ENCODE measurements around the gene HCST.

HCST gene

DNA sequence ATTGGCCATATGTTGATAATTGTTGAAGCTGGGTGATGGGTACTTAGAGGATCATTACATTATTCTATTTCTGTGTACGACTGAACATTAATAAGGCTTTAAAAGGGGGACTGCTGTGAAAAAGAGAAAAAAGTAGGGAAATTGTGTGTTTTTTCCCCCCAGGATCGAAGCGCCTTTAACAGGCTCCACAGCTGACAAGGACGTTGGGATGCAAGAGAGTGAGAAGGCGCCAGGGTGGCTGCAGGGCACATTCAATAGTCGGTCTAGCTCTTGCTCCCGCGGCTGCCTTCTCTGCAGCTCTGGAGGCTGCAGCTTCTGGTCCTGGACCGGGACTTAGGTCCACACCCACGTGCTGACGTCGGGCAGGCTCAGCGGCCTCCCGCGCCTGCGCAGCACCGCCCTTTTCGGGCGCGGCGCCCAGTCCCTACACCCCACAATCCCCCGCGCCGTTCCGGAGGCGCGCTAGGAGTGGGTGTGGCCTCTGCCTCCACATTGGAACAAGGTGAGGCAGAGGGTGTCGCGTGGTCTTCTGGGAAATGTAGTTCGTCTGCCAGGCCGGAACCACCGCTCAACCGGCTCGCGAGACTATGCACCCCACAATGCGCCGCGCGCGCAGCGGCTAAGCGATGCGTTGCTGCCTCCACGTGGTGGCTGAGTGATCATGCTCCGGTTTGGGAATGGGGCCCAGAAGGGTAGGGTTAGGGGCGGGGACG, 29.0 kb downstream of the HCST start:
- H3K4me1 ChIP-seq (ENCODE audit: control insufficient read depth, insufficient read depth, low read length), result peaks cover 13% of the 10 kb centered on the region
- H3K27me3 ChIP-seq (ENCODE audit: control insufficient read depth, insufficient read depth, low read length), result no peaks in the 10 kb centered on the region
- H3K36me3 ChIP-seq (ENCODE audit: control insufficient read depth, insufficient read depth, low read length), result no peaks in the 10 kb centered on the region
- H3K4me3 ChIP-seq (ENCODE audit: low read depth, low read length), result peak overlapping the region; percentile 52
- H3K9me3 ChIP-seq (ENCODE audit: control insufficient read depth, insufficient read depth, low read length), result no peaks in the 10 kb centered on the region
- H3K9ac ChIP-seq (ENCODE audit: low read depth, low read length), result no peak overlapping the region

DNA sequence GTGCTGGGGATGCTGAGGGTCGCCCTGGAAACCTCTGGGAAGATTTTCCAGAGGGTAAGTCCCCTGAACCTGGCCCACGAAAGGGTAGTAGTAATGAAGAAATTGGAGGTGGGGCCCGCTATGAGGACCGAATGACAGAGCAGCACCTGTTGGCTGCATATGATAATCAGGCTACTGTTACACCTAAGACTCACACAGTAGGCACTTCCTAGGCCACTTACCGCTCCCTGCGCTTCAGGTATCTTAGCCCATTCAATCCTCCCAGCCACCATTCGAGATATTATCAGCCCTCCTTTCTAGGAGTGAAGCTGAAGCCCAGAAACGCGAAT, 29.5 kb downstream of the HCST start:
- H3K4me3 ChIP-seq (ENCODE audit: low read depth, low read length), result peak overlapping the region; percentile 48

DNA sequence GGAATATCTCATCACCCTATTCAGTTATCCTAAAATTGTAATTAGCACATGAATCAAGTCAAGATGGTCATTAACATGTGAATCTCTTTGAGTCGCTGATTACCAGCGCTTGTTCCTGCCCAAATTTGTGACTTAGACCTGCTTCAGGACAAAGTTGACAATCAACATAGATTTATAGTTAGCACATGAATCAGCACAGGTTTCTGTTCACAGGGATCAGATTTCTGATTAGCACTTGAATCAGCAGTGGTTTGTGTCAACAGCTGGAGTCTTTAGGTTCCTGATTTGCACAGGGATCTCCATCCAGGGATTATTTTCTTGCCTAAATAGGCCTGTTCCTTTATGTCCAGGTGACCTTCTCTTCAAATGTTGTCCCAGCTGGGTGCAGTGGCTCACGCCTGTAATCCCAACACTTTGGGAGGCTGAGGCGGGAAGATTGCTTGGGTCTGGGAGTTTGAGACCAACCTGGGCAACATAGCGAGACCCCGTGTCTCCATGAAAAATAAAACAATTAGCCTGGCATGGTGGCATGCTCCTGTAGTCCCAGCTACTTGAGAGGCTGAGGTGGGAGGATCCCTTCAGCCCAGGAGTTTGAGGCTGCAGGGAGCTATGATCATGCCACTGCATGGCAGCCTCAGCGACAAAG, 30.1 kb downstream of the HCST start:
- no peaks in the 10 kb centered on the region for H3K27me3 ChIP-seq (ENCODE audit: control insufficient read depth, insufficient read depth, low read length)
- H3K9ac ChIP-seq (ENCODE audit: low read depth, low read length), result no peak overlapping the region
- peak overlapping the region; percentile 48 for H3K4me3 ChIP-seq (ENCODE audit: low read depth, low read length)
- no peaks in the 10 kb centered on the region for H3K9me3 ChIP-seq (ENCODE audit: control insufficient read depth, insufficient read depth, low read length)
- H3K4me1 ChIP-seq (ENCODE audit: control insufficient read depth, insufficient read depth, low read length), result peaks cover 18% of the 10 kb centered on the region
- H3K36me3 ChIP-seq (ENCODE audit: control insufficient read depth, insufficient read depth, low read length), result no peaks in the 10 kb centered on the region

More for the DNA sequence above, 29.5 kb downstream of the HCST start:
- Histone ChIP-seq H3K36me3 (ENCODE audit: control insufficient read depth, insufficient read depth, low read length) (no peaks in the 10 kb centered on the region), H3K9me3 (ENCODE audit: control insufficient read depth, insufficient read depth, low read length) (no peaks in the 10 kb centered on the region), H3K9ac (ENCODE audit: low read depth, low read length) (no peak overlapping the region), H3K4me1 (ENCODE audit: control insufficient read depth, insufficient read depth, low read length) (peaks cover 14% of the 10 kb centered on the region), H3K27me3 (ENCODE audit: control insufficient read depth, insufficient read depth, low read length) (no peaks in the 10 kb centered on the region)

DNA sequence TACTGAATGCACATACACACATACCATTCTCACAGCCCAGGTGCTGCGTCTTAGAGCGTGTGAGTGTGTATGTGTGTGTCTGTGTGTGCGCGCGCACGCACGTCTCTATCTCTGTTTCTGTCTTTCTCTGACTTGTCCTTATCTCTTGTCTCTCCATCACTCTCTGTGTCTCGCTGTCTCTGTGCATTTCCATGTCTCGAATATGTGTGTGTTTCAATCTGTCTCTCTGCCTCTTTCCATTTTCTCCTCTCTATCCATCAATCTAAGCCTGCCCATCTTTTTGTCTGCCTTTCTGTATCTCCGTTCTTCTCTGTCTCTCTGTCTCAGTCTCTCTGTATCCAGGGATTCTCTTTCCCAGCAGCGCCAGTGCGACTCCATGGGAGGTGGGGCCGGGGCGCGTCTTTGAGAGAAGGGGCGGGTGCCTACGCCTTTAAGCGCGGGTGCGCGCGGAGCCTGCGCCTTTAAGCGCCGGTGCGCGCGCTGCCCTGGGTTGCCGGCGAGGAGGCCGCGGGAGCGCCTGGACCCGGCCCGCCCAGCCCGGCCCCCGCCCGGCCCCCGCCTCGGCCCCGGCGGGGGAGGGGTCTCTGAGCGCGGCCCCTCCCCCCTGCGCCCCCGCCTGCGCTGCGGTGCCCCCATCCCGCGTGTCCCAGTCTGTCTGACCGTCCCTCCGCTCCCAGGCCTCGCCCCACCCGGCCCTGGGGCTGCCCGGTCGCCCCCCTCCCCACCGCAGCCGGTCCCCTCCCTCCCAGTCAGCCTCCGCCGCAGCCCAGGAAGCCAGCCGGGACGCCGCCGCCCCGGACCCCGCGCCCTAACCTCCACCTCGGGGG, 33.8 kb downstream of the HCST start, which contains the start of gene LRFN3:
LRFN3 (plus strand) TSS at position 464 of the 827 bp plus-strand sequence. CDS start 3,052 bp downstream, outside the sequence.
- no peaks in the 10 kb centered on the region for H3K27me3 ChIP-seq (ENCODE audit: control insufficient read depth, insufficient read depth, low read length)
- H3K4me3 ChIP-seq (ENCODE audit: low read depth, low read length), result peak within 1 kb of the TSS; percentile 78
- peaks cover 18% of the 10 kb centered on the region for H3K4me1 ChIP-seq (ENCODE audit: control insufficient read depth, insufficient read depth, low read length)
- peaks cover 12% of the 10 kb centered on the region for H3K36me3 ChIP-seq (ENCODE audit: control insufficient read depth, insufficient read depth, low read length)
- peak within 1 kb of the TSS; percentile 65 for H3K9ac ChIP-seq (ENCODE audit: low read depth, low read length)
- no peaks in the 10 kb centered on the region for H3K9me3 ChIP-seq (ENCODE audit: control insufficient read depth, insufficient read depth, low read length)

DNA sequence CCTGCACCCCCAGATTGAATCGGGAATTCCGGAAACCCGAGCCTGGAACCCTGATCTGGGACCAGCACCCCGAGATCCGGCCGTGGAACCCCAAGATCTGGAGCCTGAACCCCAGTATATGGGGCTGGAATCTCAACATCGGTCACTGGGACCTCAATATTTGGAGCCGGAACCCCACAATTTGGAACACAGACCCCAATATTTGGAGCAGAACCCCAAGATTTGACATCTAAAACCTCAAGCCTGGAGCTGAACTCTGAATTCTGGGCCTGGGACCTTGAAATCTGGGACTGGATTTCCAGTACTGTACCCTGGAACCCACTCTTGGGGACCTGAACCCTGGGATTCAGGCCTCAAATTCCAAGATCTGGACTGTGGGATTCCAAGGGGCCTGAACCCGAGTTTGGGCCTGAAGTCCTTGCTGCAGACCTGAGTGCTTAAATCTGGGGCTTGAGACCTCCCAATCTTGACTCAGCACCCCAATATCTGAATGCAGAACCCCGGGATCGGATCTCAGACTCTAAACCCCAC, 34.5 kb downstream of the HCST start:
- H3K9me3 ChIP-seq (ENCODE audit: control insufficient read depth, insufficient read depth, low read length), result no peaks in the 10 kb centered on the region
- H3K27me3 ChIP-seq (ENCODE audit: control insufficient read depth, insufficient read depth, low read length), result no peaks in the 10 kb centered on the region
- peak overlapping the region; percentile 65 for H3K9ac ChIP-seq (ENCODE audit: low read depth, low read length)
- H3K4me1 ChIP-seq (ENCODE audit: control insufficient read depth, insufficient read depth, low read length), result peaks cover 18% of the 10 kb centered on the region
- peak overlapping the region; percentile 78 for H3K4me3 ChIP-seq (ENCODE audit: low read depth, low read length)
- peaks cover 12% of the 10 kb centered on the region for H3K36me3 ChIP-seq (ENCODE audit: control insufficient read depth, insufficient read depth, low read length)

DNA sequence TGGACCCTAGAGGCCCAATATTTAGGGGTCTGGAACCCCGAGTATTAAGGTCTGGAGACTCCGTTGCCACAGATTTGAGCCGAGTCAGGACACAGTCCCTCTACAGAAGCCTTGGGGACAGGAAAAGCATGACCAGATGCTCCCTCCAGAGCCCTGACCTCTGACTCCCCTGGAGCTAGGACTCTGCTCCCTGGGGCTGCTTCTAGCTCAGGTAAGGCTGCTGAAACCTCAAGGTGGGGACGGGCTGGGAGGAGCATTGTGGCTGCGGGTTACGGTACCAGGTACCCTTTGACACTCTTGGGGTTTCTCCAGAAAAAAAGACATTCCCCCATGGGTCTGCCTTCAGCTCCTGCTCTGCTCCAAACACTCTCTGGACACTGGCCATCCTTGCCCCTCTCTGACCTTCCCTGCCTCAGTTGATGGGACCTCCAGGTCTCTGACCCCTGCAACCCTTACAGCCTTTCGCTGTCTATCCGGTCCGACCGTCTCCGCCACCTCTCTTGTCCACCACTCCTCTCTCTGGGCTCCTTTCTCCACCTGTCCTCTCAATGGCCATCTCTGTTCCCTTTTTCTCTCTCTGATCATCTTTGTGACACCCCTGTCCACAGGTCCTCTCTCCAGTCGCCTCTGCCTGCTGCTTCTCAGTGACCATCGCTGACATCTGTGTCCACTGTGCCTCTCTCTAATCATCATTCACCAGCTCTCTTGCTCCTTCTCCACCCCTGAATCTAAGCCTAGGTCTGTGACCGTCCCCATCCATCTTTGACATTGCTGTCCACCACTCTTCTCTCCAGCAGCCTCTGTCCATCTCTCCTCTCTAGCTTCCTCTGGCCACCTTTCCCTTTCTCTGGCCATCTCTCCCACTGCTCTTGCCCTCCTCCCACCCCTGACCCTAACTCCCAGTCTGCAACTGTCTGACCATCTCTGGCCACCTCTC, 35.3 kb downstream of the HCST start:
- H3K4me3 ChIP-seq (ENCODE audit: low read depth, low read length), result peak overlapping the region; percentile 78
- H3K27me3 ChIP-seq (ENCODE audit: control insufficient read depth, insufficient read depth, low read length), result no peaks in the 10 kb centered on the region
- peak overlapping the region; percentile 65 for H3K9ac ChIP-seq (ENCODE audit: low read depth, low read length)

DNA sequence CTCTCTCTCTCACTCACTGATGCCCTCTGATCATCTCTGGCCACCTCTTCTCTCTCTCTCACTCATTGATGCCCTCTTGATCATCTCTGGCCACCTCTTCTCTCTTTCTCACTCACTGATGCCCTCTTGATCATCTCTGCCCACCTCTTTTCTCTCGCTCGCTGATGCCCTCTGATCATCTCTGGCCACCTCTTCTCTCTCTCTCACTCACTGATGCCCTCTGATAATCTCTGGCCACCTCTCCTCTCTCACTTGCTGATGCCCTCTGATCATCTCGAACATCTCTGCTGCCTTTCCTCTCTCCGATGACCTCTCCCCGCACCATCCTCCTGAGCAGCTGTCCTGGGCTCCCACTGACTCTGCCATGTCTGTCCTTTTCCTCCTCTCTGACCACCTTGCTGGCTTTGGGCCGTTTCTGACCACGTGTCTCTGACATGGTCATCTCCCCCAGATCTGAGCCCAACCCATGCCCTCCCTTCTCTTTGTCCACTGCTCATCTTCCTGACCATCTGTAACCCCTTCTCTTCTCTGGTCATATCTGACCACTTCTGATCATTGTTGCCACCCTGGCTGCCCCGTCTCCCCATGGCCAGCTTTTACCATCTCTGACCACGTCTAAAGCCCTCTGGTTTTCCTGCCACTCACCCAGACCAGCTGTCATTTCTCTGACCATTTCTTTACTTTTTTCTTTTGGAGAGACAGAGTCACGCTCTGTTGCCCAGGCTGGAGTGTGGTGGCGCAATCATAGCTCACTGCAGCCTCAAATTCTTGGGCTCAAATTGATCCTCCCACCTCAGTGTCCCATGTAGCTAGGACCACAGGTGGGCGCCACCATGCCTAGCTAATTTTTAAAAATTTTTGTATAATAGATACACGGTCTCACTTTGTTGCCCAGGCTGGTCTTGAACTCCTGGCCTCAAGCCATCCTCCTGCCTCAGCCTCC, 36.2 kb downstream of the HCST start:
- H3K4me3 ChIP-seq (ENCODE audit: low read depth, low read length), result peak overlapping the region; percentile 78
- no peaks in the 10 kb centered on the region for H3K27me3 ChIP-seq (ENCODE audit: control insufficient read depth, insufficient read depth, low read length)
- no peaks in the 10 kb centered on the region for H3K9me3 ChIP-seq (ENCODE audit: control insufficient read depth, insufficient read depth, low read length)
- H3K4me1 ChIP-seq (ENCODE audit: control insufficient read depth, insufficient read depth, low read length), result peaks cover 10% of the 10 kb centered on the region
- H3K36me3 ChIP-seq (ENCODE audit: control insufficient read depth, insufficient read depth, low read length), result peaks cover 12% of the 10 kb centered on the region
- H3K9ac ChIP-seq (ENCODE audit: low read depth, low read length), result no peak overlapping the region

More for the DNA sequence above, 35.3 kb downstream of the HCST start:
- no peaks in the 10 kb centered on the region for H3K9me3 ChIP-seq (ENCODE audit: control insufficient read depth, insufficient read depth, low read length)
- peaks cover 10% of the 10 kb centered on the region for H3K4me1 ChIP-seq (ENCODE audit: control insufficient read depth, insufficient read depth, low read length)
- H3K36me3 ChIP-seq (ENCODE audit: control insufficient read depth, insufficient read depth, low read length), result peaks cover 12% of the 10 kb centered on the region

DNA sequence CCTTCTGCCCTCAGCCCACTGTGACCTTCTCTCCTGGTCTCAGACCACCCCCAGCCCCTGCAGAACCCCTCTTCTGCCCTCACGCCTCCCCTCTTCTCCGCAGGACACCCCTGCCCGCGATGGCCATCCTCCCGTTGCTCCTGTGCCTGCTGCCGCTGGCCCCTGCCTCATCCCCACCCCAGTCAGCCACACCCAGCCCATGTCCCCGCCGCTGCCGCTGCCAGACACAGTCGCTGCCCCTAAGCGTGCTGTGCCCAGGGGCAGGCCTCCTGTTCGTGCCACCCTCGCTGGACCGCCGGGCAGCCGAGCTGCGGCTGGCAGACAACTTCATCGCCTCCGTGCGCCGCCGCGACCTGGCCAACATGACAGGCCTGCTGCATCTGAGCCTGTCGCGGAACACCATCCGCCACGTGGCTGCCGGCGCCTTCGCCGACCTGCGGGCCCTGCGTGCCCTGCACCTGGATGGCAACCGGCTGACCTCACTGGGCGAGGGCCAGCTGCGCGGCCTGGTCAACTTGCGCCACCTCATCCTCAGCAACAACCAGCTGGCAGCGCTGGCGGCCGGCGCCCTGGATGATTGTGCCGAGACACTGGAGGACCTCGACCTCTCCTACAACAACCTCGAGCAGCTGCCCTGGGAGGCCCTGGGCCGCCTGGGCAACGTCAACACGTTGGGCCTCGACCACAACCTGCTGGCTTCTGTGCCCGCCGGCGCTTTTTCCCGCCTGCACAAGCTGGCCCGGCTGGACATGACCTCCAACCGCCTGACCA, 37.2 kb downstream of the HCST start:
- H3K4me3 ChIP-seq (ENCODE audit: low read depth, low read length), result no peak overlapping the region
- H3K4me1 ChIP-seq (ENCODE audit: control insufficient read depth, insufficient read depth, low read length), result peaks cover 10% of the 10 kb centered on the region
- no peak overlapping the region for H3K9ac ChIP-seq (ENCODE audit: low read depth, low read length)
- H3K27me3 ChIP-seq (ENCODE audit: control insufficient read depth, insufficient read depth, low read length), result no peaks in the 10 kb centered on the region
- no peaks in the 10 kb centered on the region for H3K9me3 ChIP-seq (ENCODE audit: control insufficient read depth, insufficient read depth, low read length)
- H3K36me3 ChIP-seq (ENCODE audit: control insufficient read depth, insufficient read depth, low read length), result peaks cover 14% of the 10 kb centered on the region

DNA sequence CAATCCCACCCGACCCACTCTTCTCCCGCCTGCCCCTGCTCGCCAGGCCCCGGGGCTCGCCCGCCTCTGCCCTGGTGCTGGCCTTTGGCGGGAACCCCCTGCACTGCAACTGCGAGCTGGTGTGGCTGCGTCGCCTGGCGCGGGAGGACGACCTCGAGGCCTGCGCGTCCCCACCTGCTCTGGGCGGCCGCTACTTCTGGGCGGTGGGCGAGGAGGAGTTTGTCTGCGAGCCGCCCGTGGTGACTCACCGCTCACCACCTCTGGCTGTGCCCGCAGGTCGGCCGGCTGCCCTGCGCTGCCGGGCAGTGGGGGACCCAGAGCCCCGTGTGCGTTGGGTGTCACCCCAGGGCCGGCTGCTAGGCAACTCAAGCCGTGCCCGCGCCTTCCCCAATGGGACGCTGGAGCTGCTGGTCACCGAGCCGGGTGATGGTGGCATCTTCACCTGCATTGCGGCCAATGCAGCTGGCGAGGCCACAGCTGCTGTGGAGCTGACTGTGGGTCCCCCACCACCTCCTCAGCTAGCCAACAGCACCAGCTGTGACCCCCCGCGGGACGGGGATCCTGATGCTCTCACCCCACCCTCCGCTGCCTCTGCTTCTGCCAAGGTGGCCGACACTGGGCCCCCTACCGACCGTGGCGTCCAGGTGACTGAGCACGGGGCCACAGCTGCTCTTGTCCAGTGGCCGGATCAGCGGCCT, 37.9 kb downstream of the HCST start:
- Histone ChIP-seq H3K27me3 (ENCODE audit: control insufficient read depth, insufficient read depth, low read length) (no peaks in the 10 kb centered on the region), H3K4me3 (ENCODE audit: low read depth, low read length) (no peak overlapping the region), H3K36me3 (ENCODE audit: control insufficient read depth, insufficient read depth, low read length) (peaks cover 16% of the 10 kb centered on the region), H3K9ac (ENCODE audit: low read depth, low read length) (no peak overlapping the region), H3K9me3 (ENCODE audit: control insufficient read depth, insufficient read depth, low read length) (no peaks in the 10 kb centered on the region), H3K4me1 (ENCODE audit: control insufficient read depth, insufficient read depth, low read length) (peaks cover 10% of the 10 kb centered on the region)
